CD4-positive, alpha-beta T cell treated with Interferon alpha-2 for 1 hour (primary cell): ENCODE data around the gene CCND1.
A peak's percentile ranks its signal among the peaks of the same experiment; 100 is the strongest.
"Not testable (repeated sequence)": the region's sequence is repeated elsewhere in the genome, so short reads cannot be mapped to it uniquely, and the experiment has no call there.

Source experiments
- DNase-seq, 2 donors: peaks; one replicate each; pipeline ENCODE4 v3.0.0-alpha.2; 2020 to 2022

Gene CCND1

DNA sequence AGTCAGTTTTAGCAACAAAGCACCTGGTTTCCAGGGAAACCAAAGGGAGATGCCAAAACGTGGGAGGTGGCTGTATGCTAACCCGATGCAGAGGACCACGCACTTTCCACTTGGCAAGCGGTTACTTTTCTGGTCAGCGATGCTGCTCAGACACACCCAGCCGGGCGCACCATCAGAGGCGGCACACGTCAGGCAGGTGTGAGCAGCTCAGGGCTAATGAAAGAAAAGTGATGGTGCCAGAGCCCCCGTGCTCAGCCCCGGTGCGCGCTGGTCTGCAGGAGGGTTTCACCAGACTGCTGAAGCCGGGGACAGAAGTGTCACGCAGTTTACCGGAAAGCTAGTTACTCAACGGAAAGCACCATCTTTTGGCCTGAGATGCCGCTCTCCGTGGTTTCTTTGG lies 28.5 kb downstream of the CCND1 start:
- no peak for DNase-seq

DNA sequence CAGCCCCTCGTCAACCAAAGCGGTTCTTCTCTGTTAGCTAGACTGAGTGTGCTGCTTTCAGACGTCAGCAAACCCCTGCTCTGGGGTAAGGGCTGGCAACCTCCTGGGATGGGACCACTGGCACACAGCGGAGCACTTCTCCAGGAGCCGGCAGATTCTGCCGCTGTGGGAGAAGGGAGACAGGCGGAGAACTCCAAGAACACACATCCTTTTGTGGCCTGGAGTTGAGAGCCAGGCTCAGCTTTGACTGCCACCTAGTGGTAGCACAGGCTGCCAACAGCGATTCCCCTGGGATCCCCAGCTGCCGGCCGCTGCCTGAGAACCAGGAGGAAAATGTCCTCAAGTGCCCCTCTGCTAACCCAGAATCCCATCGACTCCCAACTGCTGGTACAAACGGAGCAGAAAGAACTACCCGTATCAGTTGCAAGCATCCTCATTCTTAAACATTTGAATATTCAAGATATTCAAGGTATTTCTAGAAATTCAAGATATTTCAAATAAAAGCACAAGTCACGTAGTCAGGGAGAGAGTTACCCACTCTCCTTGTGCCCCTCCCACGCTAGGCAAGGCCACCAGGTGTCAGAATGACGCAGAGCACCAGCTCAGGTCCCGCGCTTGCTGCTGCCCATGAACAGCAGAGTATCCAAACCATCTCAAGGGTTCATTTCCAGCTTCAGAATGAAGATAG lies 29.3 kb downstream of the CCND1 start:
- DNase-seq = peak; percentile 45 to 64

DNA sequence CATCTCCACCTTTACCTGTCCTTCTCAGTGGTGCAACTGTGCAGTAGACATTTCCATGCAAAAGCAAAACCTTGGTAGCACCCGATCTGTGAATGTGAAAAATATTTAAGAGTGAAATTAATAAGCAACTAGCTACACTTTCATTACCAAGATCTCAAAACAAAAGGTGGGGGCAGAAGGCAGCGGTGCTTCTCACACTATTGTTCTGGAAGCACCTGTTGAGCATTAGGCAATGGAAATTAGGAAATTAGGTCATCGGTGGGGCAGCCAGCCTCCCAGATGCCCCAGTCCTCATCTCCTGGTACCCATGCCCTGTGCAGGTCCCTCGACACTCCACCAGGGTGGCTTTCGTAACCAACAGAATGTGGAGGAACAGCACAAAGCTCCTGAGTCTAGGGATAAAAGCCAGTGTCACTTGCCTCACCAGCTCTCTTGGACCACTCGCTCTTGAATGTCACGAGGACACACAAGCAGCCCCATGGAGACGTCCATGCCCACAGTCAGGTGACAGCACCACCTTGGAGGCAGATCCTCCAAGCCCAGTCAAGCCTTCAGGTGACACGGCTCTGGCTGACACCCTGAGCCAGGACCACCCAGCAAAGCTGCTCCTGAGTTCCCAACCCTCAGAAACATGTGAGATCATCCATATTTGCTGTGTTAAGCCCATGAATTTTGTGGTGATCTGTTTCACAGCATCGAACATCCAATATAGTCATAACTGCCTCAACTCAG lies 30.9 kb downstream of the CCND1 start:
- no peak for DNase-seq

DNA sequence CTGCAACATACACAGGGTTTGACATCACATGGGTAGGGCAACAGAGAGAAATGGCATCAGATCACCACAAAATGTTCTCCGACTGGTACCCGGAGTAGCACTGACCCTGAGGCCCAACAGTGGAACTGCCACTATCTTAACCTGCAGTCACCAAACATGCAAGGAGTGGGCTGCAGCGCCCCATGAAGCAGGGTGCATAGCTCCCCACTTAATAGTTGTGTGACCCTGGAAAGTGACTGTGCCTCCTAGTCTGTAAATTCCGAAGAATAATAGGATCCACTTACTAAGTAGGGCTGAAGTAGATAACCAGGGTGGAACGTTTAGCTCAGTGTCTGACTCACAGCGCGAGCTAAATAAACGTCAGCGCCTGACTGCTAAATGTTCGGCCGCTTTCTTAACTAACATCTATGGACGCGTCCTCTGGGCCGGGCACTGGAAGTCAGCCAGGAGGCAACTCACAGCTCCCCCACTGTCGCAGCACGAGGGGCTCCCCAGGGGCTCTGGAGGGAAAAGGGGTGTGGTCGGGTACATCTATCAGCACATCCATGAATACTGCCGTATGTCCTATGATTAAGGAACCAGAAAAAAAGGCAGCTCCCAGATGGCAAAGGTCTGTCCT lies 33.4 kb downstream of the CCND1 start:
- no peak for DNase-seq

DNA sequence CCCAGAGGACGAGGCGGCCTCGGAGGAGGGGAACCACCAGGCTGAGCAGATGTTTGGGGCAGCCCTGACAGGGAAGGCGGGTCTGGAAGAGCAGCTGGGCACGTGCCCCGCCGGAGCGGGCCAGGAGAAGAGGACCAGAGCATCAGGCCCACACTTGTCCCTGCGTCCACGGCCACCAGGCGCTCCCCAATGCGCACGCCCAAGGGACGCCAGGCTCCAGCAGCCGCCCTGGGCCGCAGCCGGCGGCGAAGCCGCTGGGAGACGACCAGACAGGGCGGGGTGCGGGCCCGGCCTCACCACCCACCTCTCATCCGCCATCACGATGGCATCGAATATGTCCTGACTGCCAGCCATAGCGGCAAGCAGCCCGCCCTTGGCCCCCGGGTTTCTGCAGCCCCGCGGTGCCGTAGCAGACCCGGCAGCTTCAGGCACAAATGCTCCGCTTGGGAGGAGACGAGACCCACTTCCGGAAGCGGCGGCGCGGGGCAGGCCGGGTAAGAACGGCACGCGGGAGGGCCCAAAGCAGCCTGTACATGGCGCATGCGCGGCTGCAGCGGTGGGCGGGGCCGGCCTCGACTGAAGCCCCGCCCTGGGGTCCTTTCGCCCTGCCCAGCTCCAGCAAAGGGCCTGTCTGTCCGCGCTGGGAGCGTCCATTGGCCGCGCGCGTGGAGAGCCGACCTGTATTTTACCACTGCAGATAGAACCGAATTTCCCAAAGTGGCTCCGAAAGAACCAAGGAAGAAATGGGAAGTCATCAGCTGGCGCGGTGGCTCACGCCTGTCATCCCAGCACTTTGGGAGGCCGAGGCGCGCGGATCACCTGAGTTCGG lies 34.1 kb downstream of the CCND1 start, which contains the start of gene LTO1:
TSS of gene LTO1 (minus strand) at position 468 of the 829 bp plus-strand sequence. CDS start at position 354, 114 bp downstream.
- peak; percentile 92 to 94 for DNase-seq

DNA sequence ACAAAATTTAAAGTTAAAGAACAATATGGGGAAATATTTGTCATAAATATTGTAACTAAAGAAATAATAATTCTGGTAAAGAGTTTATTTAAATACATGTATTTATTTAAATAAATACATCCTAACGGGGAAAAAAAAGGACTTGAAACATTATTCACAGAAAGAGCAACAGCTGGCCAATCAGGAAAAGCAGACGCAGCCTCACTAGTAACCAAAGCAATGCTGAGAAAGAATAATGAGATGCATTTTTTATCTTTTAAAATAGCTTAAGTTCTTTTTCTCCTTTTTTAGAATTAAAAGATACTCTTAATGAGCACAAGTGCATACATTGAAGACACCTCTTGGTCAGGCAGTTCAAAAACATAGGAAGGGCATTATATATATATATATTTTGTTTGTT lies 36.8 kb downstream of the CCND1 start:
- DNase-seq = no peak

DNA sequence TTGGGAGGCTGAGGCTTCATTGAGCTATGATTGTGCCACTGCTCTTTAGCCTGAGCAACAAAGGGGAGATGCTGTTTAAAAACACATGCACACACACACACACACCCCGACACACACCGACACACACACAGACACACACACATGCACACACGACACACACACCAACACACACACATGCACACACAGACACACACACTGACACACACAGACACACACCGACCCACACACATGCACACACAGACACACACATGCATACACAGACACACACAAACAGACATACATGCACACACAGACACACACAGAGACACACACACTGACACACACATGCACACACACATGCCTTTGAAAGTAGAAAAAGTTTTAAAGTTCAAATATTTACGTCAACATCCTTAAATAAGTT lies 39.7 kb downstream of the CCND1 start:
- no peak for DNase-seq

DNA sequence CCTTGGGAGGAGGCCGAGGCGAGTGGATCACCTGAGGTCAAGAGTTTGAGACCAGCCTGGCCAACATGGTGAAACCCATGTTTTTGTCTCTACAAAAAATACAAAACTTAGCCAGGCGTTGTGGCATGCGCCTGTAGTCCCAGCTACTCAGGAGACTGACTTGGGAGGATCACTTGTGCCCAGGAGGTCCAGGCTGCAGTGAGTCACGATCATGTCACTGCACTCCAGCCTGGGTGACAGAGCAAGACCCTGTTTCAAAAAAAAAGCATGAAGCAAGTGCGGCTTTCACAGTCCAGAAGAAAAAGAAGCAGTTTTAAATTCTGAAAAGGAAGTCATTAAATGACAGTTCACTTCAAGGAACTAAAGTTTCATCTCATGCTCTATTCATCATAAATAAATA lies 41.3 kb downstream of the CCND1 start:
- DNase-seq = no peak

DNA sequence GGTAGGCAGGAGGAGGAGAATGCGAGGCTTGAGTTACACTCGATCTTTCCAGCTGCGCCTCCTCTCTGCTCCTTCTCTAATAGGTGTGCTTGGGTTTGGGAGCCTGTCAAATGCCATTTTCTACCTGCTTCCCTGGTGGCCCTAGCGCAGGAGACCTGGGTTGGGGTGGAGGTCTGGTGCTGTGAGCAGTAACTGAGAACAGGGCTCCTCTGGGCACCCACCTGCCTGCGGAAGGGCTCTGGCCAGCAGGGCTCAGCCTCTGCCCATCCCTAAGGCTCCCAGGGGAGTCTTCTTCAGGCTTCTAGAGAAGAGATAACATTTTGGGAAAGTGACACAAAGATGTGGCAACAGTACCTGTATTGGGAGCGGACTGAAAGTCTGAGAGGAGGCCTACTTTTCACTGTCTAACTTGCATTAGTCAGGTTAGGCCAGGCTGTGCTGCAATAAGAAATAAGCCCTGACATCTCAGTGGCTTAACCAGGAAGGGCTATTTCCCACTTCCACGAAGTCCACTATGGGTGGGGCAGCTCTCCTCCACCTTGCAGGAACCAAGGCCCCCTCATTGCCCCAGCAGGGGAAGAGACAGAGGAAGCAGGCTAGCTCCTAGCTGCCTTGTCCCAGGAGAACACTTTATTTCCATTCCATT lies 41.8 kb downstream of the CCND1 start:
- no peak for DNase-seq

DNA sequence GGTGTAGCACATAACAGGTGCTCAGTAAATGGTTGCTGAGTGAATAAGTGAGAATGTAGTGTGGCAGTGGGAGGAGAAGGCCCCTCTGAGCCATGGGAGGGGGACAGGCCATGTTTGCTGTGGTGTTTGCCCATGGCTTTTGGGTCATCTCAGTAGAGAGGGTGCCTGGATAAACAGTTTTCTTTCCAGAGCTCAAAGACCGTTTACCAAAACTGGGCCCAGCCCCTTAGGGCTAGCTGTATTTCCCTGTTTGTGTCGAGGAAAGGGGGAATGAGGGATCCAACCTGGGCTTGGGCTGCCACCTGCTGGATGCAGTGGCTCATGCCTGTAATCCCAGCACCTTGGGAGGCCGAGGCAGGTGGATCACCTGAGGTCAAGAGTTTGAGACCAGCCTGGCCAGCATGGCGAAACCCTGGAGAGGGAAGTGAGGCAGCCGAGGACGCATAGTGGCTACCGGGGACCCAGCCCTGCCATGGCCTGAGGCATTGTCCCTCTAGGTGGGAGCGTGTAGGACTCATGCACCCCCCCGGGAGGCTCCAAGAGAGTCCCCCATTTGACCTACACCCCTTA lies 42.9 kb downstream of the CCND1 start:
- DNase-seq = no peak

DNA sequence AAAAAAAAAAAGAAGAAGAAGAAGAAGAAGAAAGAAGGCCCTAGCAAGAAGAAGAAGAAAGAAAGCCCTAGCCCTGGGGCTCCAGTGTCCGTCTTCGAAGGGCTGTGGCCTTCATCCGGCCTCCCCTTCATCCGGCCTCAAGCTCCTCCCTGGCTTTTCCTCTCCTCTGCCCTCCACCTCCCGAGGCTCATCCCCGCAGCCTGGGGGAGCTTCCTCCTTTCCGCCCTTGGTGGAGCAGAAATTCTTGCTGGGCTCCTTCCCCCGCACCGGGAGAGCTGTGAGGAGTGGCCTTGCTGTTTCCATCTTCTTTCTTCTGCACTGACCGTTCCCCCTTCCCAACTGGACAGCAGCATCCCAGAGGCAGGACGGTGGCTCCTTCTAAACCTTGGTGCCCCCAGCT lies 43.7 kb downstream of the CCND1 start:
- DNase-seq = no peak

DNA sequence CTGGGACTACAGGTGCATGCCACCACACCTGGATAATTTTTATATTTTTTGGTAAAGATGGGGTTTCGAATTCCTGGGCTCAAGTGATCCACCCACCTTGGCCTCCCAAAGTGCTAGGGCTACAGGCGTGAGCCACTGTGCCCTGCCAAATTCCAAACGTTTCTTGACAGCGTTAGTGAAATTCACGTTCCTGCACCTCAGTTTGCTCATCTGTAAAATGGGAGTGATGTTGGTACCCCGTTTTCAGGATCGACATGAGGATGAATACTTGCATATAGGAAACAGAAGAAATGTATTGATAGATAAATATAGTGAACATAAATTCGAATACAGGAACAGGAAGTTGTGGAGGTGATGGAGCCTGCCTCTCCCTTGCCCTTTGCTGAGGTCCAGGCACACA lies 44.4 kb downstream of the CCND1 start:
- DNase-seq = no peak

DNA sequence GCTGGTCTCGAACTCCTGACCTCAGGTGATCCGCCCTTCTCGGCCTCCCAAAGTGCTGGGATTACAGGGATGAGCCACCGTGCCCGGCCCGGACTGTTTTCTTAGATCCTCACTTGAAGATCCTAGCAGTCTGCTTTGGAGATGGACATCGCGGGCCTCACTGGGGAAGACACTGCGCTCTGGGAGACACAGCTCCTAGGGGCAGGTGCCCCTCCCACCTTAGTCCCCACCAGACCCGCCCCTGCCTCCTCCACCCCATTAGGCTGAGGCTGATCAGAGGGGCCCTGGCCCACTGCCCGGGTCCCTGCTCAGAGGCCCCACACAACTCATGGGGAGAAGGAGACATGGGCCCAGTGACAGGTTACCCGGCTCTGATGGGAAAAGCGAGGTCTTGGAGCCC lies 45.5 kb downstream of the CCND1 start:
- DNase-seq = no peak

DNA sequence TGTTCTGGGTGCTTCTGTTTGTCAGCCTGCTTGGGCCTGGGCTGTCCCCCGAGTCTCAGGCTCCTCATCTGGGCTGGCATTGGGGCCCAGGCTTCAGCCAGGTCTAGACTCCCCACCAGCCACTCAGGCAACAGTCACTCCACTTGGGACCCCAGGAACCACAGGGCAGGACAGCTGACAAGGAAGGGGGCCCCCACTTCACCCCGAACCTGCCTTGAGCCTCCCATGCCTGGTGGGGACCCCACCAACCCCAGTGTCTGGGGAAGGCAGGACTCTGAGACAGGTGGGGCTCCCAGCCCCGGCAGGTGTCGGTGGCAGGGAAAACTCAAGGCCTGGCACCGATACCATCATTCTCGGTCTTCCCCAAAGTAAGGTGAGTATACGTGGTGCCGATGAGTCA lies 45.9 kb downstream of the CCND1 start:
- DNase-seq = no peak

DNA sequence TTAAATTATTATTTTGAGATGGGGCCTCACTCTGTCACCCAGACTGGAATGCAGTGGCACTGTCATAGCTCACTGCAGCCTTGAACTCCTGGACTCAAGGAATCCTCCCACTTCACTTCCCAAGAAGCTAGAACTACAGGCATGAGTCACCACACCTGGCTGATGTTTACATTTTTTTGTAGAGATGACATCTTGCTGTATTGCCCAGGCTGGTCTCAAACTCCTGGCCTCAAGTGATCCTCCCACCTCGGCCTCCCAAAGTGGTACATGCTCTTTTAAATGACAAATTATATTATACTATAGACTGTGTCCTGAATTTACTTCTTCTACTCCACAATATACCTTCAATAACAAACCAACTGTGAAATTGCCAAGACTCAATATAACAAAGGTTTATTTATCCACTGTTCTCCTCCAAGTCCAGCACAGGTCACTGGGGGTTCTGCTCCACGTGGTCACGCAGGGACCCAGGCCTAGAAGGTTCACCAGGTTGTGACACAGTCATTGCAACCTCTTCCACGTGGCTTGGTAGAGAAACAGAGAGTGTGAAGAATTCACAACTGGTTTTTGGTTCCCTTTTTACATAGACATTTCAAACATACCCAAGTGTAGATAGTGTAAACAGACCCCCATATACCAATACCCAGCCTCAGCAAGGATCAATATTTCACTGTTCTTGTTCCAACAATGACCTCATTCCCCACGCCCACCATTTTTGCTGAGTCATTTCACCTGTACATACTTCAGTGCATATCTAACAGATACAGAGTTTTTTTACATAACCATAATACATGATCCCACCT lies 47.2 kb downstream of the CCND1 start:
- not testable (repeated sequence) for DNase-seq

DNA sequence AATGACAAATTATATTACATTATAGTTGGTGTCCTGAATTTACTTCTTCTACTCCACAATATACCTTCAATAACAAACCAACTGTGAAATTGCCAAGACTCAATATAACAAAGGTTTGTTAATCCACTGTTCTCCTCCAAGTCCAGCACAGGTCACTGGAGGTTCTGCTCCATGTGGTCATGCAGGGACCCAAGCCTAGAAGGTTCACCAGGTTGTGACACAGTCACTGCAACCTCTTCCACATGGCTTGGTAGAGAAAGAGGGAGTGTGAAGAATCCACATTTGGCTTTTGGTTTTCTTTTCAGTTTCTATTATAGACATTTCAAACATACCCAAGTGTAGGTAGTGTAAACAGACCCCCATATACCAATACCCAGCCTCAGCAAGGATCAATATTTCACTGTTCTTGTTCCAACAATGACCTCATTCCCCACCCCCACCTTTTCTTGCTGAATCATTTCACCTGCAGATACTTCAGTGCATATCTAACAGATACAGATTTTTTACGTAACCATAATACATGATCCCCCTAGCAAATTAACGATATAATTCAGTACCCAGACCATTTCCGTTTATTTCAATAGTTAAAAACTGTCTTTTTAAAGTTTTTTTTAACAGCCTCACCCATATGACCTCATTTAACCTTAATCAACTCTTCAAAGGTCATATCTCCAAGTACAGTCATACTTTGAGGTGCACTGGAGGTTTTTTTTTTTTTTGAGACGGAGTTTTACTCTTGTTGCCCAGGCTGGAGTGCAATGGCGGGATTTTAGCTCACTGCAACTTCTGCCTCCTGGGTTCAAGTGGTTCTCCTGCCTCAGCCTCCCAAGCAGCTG lies 48.7 kb downstream of the CCND1 start:
- no peak for DNase-seq

DNA sequence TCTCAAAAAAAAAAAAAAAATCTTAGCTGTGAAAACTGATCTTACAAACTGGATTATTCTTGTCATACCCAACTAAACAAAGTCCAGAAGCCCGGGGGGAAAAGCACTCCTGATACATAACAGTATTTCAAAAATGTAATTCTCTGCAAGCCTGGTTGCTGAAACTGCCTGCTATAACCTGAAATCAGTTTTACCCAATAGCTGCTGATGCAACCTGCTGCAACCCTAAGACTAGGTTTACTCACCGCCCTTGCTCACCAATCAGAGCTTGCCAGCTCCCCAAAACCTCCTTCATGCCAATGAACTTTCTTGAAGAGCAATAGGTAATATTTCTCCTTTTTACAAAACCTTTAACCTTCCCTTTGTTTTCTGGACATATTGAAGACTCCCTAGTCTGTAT lies 50.5 kb downstream of the CCND1 start:
- DNase-seq = no peak

DNA sequence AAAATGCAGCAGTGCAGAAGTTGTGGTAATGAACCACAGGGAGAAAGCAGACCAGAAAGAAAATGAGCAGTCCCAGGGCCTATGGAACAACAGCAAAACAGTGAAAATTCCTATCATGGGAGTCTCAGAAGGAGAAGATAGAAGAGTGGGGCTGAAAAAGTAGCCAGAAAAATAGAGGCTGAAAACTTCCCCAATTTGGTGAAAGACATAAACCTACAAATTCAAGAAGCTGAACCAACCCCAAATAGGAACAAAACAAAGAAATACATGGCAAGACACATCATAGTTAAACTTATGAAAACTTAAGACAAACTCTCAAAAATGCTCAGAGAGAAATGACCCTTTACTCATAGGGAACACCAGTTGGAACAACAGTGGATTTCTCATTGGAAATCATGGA lies 51.5 kb downstream of the CCND1 start:
- no peak for DNase-seq

DNA sequence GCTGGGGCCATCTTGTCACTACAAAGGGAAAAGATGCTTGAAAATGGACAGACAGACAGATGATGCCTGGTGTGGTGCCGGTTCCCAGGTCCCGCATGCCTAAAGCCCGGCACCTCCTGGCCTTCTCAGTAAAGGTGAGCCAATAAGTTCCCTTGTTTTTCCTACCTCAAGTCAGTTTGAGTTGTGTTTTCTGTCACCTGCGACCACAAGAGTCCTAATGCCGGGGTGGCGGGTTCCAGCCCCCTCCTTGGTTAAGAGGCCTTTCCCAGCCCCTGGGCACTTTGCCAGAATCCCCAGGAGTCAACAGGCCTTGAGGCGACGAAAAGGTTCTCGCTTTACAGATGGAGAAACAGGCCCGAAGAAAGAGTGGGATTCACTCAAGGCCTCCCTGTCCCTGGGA lies 53.8 kb downstream of the CCND1 start:
- DNase-seq = no peak

DNA sequence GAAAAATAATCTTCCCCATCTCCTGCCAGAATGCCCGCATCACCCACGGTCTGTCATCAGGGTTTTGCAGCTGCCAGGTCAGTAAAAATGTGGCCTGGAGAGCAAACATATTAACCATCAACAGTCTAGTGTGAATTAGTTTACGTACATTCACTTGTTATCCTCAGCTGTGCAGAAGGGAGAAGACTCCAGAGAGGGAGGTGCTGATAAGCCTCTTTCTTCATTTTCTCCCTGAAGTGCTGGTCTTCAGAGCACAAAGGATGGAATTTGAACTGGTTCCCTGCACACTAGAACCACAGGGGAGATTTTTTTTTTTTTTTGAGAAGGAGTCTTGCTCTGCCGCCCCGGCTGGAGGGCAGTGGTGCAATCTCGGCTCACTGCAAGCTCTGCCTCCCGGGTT lies 54.6 kb downstream of the CCND1 start:
- no peak for DNase-seq

DNA sequence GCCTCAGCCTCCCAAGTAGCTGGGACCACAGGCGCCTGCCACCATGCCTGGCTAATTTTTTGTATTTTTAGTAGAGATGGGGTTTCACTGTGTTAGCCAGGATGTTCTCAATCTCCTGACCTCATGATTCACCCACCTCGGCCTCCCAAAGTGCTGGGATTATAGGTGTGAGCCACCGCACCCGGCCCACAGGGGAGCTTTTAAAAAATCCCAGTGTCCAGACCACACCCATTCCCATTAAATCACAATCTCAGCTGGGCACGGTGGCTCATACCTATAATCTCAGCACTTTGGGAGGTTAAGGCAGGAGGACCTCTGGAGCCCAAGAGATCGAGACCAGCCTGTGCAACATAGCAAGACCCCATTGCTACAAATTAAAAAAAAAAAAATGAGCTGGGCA lies 55.0 kb downstream of the CCND1 start:
- not testable (repeated sequence) for DNase-seq
